HepG2 (cell line): ENCODE results near the gene ABCB6. TPM values are rescaled to one million over a fixed set of nuclear protein-coding genes. Genes with fewer than 3 reads are reported as not detected.

Source experiments
- ADNP ChIP-seq: sonication (generic); formaldehyde crosslinking; IDR thresholded peaks from 2 replicates; pipeline ENCODE4 v1.4.0; 2020; ENCODE audit warnings: missing genetic modification reagents
- CREB1 ChIP-seq, 2 experiments: fragments of 450-650 bp in 1 of 2; IDR thresholded peaks; 2 replicates each; pipeline ENCODE4 v1.6.1; 2016 to 2017; ENCODE audit warnings: control low read depth in 1 of 2, mild to moderate bottlenecking in 1 of 2, missing compliant biosample characterization in 1 of 2, missing genetic modification characterization in 1 of 2
- FIP1L1 ChIP-seq: fragments of 200-400 bp; formaldehyde crosslinking; IDR thresholded peaks from 2 replicates; pipeline ENCODE4 v1.6.1; 2018; ENCODE audit warnings: low read depth, mild to moderate bottlenecking, low read length, moderate library complexity, borderline replicate concordance; ENCODE audit not compliant: insufficient read depth
- JDP2 ChIP-seq: sonication (generic); formaldehyde crosslinking; IDR thresholded peaks from 2 replicates; pipeline ENCODE4 v1.8.1; 2022; ENCODE audit warnings: missing genetic modification reagents, borderline replicate concordance
- MED8 ChIP-seq: sonication (generic); formaldehyde crosslinking; IDR thresholded peaks from 2 replicates; pipeline ENCODE4 v1.8.1; 2023; ENCODE audit warnings: mild to moderate bottlenecking, missing genetic modification reagents; ENCODE audit not compliant: insufficient replicate concordance
- MIER3 ChIP-seq: IDR thresholded peaks from 2 replicates; pipeline ENCODE4 v1.6.1; 2016; ENCODE audit warnings: missing compliant biosample characterization, borderline replicate concordance
- PAWR ChIP-seq: sonication (generic); formaldehyde crosslinking; IDR thresholded peaks from 2 replicates; pipeline ENCODE4 v1.4.0; 2020; ENCODE audit warnings: missing genetic modification reagents, mild to moderate bottlenecking, borderline replicate concordance
- SALL2 ChIP-seq: sonication (generic); formaldehyde crosslinking; IDR thresholded peaks from 2 replicates; pipeline ENCODE4 v1.8.1; 2023; ENCODE audit warnings: mild to moderate bottlenecking, missing genetic modification reagents, inconsistent platforms
- SOX6 ChIP-seq, 2 experiments: fragments of 450-650 bp in 1 of 2; sonication (generic) in 1 of 2; formaldehyde crosslinking in 1 of 2; IDR thresholded peaks; 2 replicates each; pipeline versions ENCODE4 v1.4.0 to v1.6.1; 2017 to 2020; ENCODE audit warnings: antibody characterized with exemption in 1 of 2, mild to moderate bottlenecking in 1 of 2, missing genetic modification reagents in 1 of 2
- ZNF333 ChIP-seq: sonication (generic); formaldehyde crosslinking; IDR thresholded peaks from 2 replicates; pipeline ENCODE4 v1.4.0; 2020; ENCODE audit warnings: mild to moderate bottlenecking, missing genetic modification reagents, borderline replicate concordance
- ZNF556 ChIP-seq: sonication (generic); formaldehyde crosslinking; IDR thresholded peaks from 2 replicates; pipeline ENCODE4 v1.4.0; 2020; ENCODE audit warnings: mild to moderate bottlenecking, missing genetic modification reagents, borderline replicate concordance
- ZNF563 ChIP-seq: sonication (generic); formaldehyde crosslinking; IDR thresholded peaks from 2 replicates; pipeline ENCODE4 v1.8.0; 2022; ENCODE audit warnings: mild to moderate bottlenecking, moderate library complexity, missing genetic modification reagents
- ZNF572 ChIP-seq: sonication (generic); formaldehyde crosslinking; IDR thresholded peaks from 2 replicates; pipeline ENCODE4 v1.5.1; 2020; ENCODE audit warnings: mild to moderate bottlenecking, missing genetic modification reagents
- polyA plus RNA-seq, 8 experiments: library from polyadenylated mRNA; depleted of rRNA in 3 of 8; stranded (reverse) in 7 of 8; unstranded in 1 of 8; fragments of >200 nt; fragmentation: Illumina TruSeq in 4 of 8; extraction: Trizol in 4 of 8; gene quantifications; 2 replicates each; pipeline versions ENCODE4 v1.2.1 to v1.2.3, GENCODE V29; 2011 to 2016; ENCODE audit warnings: low read depth in 4 of 8, missing spikeins in 1 of 8, mixed read lengths in 1 of 8; ENCODE audit not compliant: insufficient read depth in 1 of 8
- total RNA-seq, 5 experiments: library from RNA; depleted of rRNA; stranded (reverse); fragments of >200 nt; fragmentation: Illumina TruSeq; extraction: Trizol; gene quantifications; 2 replicates each; pipeline ENCODE4 v1.2.3, GENCODE V29; 2016; ENCODE audit warnings: low read depth in 1 of 5
- TF ChIP-seq, protein P1 (sequence below): sonication (generic); formaldehyde crosslinking; IDR thresholded peaks from 2 replicates; pipeline ENCODE4 v1.5.1; 2020; ENCODE audit warnings: mild to moderate bottlenecking, missing genetic modification reagents, moderate library complexity
- TF ChIP-seq, protein P2 (sequence below): sonication (generic); formaldehyde crosslinking; IDR thresholded peaks from 2 replicates; pipeline ENCODE4 v1.9.0; 2021; ENCODE audit warnings: missing genetic modification reagents, borderline replicate concordance
- TF ChIP-seq, protein P3 (sequence below): fragments of 450-650 bp; IDR thresholded peaks from 2 replicates; pipeline ENCODE4 v1.6.1; 2017
- TF ChIP-seq, protein P4 (sequence below): IDR thresholded peaks from 2 replicates; pipeline ENCODE4 v1.6.1; 2012; ENCODE audit warnings: low read depth, low read length, improper control_type of control experiment

Gene ABCB6
- total and polyA plus RNA-seq, 2 of the 13 experiments (the other 11 are each of a cell fraction or from before 2014, with no cell fraction given) = 91.1 to 137 TPM

DNA sequence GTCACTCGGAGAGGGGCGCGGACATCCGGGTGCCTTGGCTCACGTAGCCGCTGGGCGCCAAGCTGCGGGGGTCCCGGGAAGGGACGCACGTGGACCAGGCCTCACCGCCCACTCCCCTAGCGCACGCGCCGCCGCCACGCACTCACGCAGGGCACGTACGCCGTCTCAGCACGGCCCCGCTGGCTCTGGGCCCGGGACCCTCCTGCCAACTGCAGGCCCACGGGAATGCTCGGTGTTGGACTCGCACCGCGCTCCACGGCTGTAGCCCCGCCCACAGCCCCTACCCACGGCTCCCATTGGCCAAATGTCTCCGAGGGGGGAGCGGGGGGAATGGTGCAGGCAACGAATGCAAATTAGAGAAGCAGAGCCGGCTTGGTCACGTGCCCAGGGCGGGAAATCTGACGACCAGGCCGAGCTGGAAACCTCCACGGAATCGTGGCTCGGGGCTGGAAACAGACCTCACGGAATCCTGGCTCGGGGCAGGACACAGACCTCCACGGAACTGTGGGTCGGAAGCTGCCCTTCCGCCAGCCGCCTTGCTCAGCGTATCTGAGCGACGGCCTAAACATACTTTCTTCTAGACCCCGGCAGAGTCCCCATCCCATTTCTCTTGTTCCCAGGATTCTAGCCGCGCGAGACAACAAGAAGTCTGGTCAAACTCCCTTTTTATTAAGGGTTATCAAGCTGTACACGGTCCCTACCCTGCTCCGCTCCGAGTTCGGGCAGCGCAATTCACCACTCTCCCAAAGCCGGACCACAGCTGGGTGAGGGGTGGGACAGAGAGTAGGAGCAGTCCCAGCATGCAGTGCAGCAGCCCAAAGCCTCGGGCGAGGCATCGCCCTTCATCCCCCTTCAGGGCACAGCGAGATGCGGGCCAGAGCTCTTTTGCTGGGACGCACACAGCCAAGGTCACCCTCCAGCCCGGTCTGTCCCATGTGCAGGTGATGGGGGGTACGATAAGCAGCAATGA lies at the start of gene ABCB6 (continued):
- TF ChIP-seq, protein P1, sequence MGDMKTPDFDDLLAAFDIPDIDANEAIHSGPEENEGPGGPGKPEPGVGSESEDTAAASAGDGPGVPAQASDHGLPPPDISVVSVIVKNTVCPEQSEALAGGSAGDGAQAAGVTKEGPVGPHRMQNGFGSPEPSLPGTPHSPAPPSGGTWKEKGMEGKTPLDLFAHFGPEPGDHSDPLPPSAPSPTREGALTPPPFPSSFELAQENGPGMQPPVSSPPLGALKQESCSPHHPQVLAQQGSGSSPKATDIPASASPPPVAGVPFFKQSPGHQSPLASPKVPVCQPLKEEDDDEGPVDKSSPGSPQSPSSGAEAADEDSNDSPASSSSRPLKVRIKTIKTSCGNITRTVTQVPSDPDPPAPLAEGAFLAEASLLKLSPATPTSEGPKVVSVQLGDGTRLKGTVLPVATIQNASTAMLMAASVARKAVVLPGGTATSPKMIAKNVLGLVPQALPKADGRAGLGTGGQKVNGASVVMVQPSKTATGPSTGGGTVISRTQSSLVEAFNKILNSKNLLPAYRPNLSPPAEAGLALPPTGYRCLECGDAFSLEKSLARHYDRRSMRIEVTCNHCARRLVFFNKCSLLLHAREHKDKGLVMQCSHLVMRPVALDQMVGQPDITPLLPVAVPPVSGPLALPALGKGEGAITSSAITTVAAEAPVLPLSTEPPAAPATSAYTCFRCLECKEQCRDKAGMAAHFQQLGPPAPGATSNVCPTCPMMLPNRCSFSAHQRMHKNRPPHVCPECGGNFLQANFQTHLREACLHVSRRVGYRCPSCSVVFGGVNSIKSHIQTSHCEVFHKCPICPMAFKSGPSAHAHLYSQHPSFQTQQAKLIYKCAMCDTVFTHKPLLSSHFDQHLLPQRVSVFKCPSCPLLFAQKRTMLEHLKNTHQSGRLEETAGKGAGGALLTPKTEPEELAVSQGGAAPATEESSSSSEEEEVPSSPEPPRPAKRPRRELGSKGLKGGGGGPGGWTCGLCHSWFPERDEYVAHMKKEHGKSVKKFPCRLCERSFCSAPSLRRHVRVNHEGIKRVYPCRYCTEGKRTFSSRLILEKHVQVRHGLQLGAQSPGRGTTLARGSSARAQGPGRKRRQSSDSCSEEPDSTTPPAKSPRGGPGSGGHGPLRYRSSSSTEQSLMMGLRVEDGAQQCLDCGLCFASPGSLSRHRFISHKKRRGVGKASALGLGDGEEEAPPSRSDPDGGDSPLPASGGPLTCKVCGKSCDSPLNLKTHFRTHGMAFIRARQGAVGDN = peak; percentile 99
- peak; percentile 93 for TF ChIP-seq MED8
- TF ChIP-seq ZNF333 = peak; percentile 95
- no peak for TF ChIP-seq PAWR (CRISPR knock-in tag)
- TF ChIP-seq ZNF572 (CRISPR knock-in tag) = no peak
- TF ChIP-seq, protein P2, sequence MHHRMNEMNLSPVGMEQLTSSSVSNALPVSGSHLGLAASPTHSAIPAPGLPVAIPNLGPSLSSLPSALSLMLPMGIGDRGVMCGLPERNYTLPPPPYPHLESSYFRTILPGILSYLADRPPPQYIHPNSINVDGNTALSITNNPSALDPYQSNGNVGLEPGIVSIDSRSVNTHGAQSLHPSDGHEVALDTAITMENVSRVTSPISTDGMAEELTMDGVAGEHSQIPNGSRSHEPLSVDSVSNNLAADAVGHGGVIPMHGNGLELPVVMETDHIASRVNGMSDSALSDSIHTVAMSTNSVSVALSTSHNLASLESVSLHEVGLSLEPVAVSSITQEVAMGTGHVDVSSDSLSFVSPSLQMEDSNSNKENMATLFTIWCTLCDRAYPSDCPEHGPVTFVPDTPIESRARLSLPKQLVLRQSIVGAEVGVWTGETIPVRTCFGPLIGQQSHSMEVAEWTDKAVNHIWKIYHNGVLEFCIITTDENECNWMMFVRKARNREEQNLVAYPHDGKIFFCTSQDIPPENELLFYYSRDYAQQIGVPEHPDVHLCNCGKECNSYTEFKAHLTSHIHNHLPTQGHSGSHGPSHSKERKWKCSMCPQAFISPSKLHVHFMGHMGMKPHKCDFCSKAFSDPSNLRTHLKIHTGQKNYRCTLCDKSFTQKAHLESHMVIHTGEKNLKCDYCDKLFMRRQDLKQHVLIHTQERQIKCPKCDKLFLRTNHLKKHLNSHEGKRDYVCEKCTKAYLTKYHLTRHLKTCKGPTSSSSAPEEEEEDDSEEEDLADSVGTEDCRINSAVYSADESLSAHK (CRISPR knock-in tag) = 0 out of 2 replicates have a peak, but pooled peaks have one; percentile 48
- TF ChIP-seq ZNF563 = peak; percentile 98
- TF ChIP-seq, protein P3, sequence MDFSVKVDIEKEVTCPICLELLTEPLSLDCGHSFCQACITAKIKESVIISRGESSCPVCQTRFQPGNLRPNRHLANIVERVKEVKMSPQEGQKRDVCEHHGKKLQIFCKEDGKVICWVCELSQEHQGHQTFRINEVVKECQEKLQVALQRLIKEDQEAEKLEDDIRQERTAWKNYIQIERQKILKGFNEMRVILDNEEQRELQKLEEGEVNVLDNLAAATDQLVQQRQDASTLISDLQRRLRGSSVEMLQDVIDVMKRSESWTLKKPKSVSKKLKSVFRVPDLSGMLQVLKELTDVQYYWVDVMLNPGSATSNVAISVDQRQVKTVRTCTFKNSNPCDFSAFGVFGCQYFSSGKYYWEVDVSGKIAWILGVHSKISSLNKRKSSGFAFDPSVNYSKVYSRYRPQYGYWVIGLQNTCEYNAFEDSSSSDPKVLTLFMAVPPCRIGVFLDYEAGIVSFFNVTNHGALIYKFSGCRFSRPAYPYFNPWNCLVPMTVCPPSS = no peak
- peak; percentile 94 for TF ChIP-seq SALL2 (CRISPR knock-in tag)
- TF ChIP-seq ADNP (CRISPR knock-in tag) = no peak
- TF ChIP-seq ZNF556 (CRISPR knock-in tag) = peak; percentile 74; the same call in 1 of the 2 replicates
- TF ChIP-seq MIER3 (CRISPR knock-in tag) = peak; percentile 48; the same call in 1 of the 2 replicates
- TF ChIP-seq CREB1 (IDR thresholded peaks at IDR 0.05) = peak; percentile 27; the same call in 1 of the 2 replicates
- TF ChIP-seq CREB1 (CRISPR knock-in tag; IDR thresholded peaks at IDR 0.05) = no peak; the same call in 1 of the 2 replicates
- TF ChIP-seq SOX6 (IDR thresholded peaks at IDR 0.05) = no peak
- peak; percentile 78 for TF ChIP-seq SOX6 (CRISPR knock-in tag; IDR thresholded peaks at IDR 0.05)
- peak; percentile 46; the same call in 1 of the 2 replicates for TF ChIP-seq JDP2
- no peak for TF ChIP-seq FIP1L1
- TF ChIP-seq, protein P4, sequence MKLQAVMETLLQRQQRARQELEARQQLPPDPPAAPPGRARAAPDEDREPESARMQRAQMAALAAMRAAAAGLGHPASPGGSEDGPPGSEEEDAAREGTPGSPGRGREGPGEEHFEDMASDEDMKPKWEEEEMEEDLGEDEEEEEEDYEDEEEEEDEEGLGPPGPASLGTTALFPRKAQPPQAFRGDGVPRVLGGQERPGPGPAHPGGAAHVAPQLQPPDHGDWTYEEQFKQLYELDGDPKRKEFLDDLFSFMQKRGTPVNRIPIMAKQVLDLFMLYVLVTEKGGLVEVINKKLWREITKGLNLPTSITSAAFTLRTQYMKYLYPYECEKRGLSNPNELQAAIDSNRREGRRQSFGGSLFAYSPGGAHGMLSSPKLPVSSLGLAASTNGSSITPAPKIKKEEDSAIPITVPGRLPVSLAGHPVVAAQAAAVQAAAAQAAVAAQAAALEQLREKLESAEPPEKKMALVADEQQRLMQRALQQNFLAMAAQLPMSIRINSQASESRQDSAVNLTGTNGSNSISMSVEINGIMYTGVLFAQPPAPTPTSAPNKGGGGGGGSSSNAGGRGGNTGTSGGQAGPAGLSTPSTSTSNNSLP = no peak
